Fibroblast of skin of back (primary cell): Measurements from ENCODE around the gene KCNQ1OT1.

ENCODE experiments used
- DNase-seq: peaks from one replicate; pipeline ENCODE4 v3.0.0-alpha.2; 2013

The KCNQ1OT1 gene

GRCh38 chr11:2719831-2720590 is 20.2 kb upstream of the KCNQ1OT1 start:
- no peak for DNase-seq

GRCh38 chr11:2718817-2719438 is 19.1 kb upstream of the KCNQ1OT1 start:
- no peak for DNase-seq

GRCh38 chr11:2717561-2718325 is 17.9 kb upstream of the KCNQ1OT1 start:
- no peak for DNase-seq

DNA sequence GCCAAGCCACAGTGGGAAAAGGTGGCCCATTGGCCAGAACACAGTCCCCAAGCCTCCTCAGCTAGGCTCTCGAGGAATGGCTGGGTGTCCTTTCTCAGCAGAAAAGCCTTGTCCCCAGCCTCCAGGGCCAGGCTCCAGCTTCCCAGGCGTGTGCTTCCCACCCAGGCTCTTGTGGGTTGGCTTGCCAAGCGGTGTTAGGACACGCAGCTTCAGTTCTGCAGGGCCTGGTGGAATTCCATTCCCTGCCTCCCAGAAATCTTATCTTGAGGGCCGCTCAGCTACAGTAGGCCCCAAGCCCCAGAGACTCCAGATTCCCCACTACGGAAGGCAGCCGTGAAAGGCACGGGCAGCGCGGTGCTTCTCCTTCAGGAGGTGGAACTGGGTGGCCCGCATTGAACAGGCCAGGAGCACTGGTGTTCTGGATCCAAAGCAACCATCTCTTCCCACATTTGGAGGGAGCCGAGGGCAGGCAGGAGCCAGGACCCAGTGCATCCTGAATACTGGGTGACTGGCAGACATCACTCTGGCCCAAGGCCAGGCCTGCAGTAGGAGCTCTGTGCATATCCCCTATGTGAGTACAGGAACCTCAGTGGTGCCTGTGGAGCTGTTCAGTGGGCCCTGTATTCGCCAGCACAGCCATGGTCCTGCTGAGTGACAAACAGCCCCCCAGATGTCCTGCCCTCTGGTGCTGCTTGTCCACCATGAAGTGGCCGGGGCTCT is 16.7 kb upstream of the KCNQ1OT1 start:
- DNase-seq: no peak

GRCh38 chr11:2715716-2716350 is 16.0 kb upstream of the KCNQ1OT1 start:
- no peak for DNase-seq

DNA sequence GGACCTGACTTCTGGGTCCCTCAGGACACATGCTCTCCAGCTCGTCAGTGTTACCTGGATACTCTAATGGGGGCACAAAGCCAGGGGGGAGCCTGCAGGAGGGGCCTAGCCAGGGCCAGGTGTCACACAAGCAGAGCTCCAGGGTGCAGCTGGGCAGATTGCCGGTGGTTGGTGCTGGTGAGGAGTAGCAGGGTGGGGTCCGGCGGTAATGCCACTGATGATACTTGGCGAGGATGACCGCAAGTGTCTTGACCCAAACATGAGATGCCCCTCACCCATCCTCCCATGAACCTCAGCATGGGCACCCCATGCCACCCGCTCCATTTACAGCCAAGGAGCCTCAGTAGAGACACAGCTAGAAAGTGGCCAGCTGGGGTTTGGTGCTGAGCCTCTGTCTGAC is 15.1 kb upstream of the KCNQ1OT1 start:
- no peak for DNase-seq

- DNase-seq: no peak
Measured at GRCh38 chr11:2714463-2714800, 14.6 kb upstream of the KCNQ1OT1 start.

GRCh38 chr11:2713661-2714462 is 14.1 kb upstream of the KCNQ1OT1 start:
- no peak for DNase-seq

GRCh38 chr11:2713094-2713493 is 13.3 kb upstream of the KCNQ1OT1 start:
- no peak for DNase-seq

- no peak for DNase-seq
Measured at GRCh38 chr11:2711161-2711560, 11.4 kb upstream of the KCNQ1OT1 start.

- DNase-seq: no peak
Measured at GRCh38 chr11:2709429-2709828, 9.6 kb upstream of the KCNQ1OT1 start.

DNA sequence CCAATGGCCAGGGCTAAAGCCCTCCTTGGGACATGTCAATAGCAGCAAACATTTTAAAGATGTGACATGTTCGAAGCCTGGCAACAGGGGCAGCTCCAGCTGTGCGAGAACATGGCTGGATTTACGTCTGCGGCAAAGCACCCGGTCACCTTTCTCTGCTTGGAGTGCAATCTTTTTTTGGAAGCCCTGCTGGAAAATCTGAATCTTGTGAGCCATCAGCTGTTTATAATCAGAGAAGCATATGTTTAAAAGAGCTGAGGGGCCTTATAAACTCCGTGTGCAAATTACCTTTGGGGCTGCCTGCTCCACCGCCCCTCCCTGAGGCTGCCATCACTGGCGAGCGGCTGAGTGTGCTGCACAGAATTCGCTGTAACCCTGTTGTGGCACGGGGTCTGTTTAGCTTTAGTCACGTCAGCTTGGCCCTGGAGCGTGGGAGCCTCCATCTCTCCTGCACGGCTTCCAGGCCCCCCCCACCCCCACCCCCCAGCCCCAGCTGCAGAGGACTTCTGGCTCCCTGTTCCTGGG is 9.0 kb upstream of the KCNQ1OT1 start:
- no peak for DNase-seq

DNA sequence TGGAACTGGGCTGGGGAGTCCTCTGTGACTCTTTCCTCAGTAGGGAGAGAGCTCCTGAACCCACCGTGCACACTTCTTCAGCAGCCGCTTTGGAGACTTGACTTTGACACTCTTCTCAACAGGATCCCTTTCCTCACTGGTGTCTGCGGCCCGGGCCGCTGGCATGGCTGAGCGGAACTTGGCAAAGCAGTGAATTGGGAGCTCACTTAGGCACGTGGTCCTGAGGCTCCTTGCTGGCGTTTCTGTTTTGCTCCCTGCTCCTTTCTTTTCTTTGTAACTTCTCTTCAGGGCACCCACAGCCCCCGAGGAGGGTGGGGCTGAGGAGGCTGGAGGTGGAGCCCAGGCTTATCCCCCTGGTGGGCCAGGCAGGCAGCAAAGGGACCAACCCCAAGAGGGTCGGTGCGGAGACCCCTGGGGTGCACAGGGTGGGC is 8.4 kb upstream of the KCNQ1OT1 start:
- no peak for DNase-seq

- no peak for DNase-seq
Measured at GRCh38 chr11:2707736-2708135, 7.9 kb upstream of the KCNQ1OT1 start.

- DNase-seq: no peak
Measured at GRCh38 chr11:2706321-2706720, 6.5 kb upstream of the KCNQ1OT1 start.

GRCh38 chr11:2704896-2705606 is 5.3 kb upstream of the KCNQ1OT1 start:
- no peak for DNase-seq

DNA sequence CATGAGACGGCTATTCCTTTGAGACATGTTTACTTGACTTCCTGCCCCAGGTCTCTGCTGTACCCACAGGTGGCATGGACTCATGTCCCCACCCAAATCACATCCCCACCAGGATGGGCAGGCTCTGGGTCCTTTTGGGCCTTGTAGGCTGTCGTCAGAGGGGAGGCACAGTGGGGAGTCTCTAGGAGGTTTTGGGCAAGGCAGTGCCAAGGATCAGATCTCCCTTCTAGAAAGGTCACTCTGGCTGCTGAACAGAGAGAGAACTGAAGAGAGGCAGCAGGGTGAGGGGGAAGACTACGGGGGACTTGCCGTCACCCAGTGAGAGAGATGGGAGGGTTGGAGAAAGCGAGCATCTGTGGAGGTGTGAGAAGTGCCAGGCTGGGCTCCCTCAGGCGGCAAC is 4.6 kb upstream of the KCNQ1OT1 start:
- DNase-seq: no peak

- peak; percentile 22 for DNase-seq
Measured at GRCh38 chr11:2703363-2704141, 3.8 kb upstream of the KCNQ1OT1 start.

DNA sequence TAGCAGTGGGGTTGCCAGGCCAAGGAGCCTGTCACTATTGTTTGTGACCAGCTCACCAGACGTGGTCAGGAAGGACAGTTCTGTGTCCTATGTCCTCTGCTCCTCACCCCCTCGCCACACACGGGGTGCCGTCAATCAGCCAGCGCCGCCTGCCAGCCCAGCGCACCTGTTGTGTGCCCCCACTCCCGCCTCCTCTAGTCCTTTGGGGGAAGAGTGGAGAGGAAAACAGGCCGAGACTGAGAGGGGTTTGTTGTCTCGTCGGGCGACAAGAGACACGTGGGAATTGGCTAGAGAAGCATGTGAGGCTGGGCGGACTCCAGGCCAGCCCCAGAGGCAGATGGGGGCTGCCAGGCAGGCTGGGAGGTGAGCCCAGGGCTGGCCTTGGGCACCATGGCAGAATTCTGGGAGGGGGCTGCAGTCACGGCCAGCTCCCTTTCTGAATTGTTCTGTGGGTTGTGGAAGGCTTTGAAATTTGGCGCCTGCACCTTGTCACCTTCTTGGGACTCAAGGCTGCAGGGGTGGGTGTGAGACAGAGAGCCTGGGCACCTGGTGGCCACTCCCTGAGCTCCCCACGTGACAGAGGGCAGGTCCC is 3.1 kb upstream of the KCNQ1OT1 start:
- DNase-seq: no peak
